Bone marrow (tissue), 2 donors: ENCODE results near the gene MVB12B.

ENCODE experiments used
- DNase-seq, 2 donors: peaks; one replicate each; lab custom pipeline; 2025; lab: John Stamatoyannopoulos, UW

MVB12B gene

GRCh38 chr9:126452106-126452505, 125.5 kb downstream of the MVB12B start:
- DNase-seq = no peak

GRCh38 chr9:126453156-126453963, 126.7 kb downstream of the MVB12B start:
- DNase-seq = no peak

- no peak for DNase-seq
These were observed 127.6 kb downstream of the MVB12B start for GRCh38 chr9:126454215-126454614.

DNA sequence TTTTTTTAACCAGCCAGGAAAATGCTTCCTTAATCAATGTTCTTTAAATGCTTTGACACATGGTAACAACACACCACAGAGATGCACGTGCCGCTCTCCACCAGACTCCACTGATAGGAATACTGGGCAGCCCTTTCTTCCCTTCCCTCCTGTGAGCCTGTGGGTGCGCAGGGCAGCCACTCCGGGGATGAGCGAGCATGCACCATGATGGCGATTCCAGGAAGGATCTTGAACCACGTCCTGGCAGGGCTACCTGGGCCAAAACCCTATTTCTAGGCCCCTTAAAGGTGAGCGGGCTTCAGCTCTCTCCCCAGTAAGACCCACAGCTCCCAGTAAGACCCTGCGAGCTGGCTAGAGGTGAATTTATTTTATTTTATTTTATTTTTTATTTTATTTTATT, 128.2 kb downstream of the MVB12B start:
- no peak for DNase-seq

GRCh38 chr9:126456441-126457174, 130.0 kb downstream of the MVB12B start:
- no peak for DNase-seq

DNA sequence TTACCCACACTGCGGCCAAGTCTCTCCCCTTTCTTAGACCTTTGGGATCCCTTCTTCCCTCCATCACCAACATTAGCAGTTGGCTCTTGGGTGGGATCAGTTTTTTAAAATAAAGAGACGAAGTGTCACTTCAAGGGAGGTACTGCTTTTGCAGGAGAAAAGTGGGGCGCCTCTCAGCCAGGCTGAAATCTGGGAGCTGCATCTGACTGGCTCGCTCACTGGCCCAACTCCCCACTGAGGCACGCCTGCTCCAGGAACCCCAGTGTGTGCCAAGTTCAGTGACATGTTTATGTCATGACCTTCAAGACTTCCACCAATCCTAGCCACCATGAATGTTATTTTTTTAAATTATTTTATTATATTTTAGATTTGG, 130.5 kb downstream of the MVB12B start:
- DNase-seq = no peak

GRCh38 chr9:126457890-126458289, 131.3 kb downstream of the MVB12B start:
- DNase-seq = no peak

DNA sequence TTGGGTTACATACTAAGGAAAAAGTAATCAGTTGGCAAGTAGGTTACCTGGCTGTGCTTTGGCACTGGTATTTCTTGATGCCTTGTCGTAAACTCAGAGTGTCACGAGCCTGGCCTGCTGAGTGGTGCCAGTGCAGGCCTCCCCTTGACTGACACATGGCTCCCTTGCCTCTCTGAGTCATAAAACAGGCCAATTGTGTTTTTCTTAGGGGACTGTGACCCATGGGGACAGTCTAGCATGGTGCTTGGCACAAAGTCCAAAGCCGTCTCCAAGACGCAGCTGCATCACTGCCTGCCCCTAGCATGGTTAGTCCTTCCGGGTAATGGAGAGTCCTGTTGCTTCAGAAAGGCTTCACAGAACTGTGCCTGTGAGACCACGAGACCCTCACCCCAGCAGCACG, 132.5 kb downstream of the MVB12B start:
- no peak for DNase-seq

GRCh38 chr9:126459546-126459945, 132.9 kb downstream of the MVB12B start:
- DNase-seq = no peak

DNA sequence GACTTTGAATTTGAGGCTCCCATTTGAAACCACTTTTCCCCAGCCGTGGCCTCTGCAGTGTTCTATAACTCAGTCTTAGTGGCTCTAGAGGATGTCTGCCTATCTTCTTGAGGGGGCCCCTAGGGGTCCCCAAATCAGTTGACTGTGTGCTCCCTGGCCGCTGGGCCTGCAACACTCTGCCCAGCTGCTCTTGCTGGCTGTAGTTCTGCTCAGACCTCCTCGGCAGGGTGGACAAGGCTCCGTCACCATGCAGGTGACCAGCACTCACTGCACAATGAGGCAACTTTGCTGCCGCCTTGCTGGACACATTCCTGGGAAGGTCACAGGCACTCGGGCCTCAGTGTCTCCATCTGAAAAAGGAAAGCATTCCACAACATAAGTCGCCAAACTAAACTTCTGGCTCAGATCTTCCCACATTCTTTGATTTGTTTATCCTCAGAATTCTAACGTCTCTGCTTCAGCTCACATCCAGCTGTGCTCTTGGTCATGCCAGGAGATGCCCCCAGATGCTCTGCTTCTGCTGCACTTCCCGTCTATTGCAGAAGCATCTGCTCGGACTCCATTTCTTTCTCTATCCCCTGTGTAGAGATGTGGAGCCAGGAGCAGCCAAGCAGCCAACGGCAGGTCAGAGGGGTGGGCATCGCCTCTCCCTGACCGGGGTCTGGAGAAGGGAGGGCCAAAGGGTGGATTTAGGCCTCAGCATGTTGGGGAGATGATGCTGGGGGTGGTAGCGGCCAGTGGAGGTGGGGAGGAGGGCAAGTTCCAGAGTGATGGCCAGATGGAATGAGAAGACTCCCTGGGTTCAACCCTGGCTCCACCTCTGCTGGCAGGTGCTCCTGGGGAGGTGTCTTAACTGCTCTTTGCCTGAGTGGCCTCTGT, 133.6 kb downstream of the MVB12B start:
- DNase-seq = no peak

DNA sequence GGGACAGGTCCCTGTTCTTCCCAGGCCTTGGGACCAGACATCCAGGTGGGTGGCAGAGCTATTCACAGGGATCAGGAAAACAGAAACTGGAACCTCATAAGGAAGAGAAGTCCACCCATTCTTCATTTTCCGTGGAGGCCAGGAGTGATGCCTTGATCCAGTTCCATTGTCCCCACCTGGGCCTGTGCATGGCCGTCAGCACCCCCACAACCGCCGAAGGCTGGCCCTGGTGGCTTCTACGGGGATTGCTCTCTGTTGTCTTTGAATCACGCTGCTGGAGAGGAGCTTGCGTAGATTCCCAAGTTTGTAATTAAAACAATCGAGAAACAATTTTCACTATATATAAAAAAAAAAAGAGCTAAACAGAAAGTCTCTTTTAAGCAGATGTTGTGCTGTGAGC, 134.4 kb downstream of the MVB12B start:
- no peak for DNase-seq

DNA sequence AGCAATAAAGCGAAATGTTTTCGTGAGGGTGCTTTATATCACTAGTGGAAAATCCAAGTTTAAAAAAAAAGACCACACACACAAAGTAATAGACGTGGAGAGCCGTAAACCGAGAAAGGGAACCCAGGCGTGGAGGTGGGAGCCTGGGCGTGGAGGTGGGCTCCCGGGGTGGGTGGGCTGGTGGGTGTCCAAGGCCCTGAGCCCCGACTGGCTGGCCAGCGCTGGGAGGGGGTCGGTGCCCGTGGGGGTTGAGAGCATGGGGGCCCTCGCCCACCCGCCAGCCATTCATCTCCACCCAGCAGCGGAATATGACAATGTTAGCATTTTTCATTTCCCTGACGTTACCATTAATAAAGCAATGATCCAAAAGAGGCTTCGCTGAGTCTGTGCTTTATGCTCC, 135.0 kb downstream of the MVB12B start:
- DNase-seq = no peak

DNA sequence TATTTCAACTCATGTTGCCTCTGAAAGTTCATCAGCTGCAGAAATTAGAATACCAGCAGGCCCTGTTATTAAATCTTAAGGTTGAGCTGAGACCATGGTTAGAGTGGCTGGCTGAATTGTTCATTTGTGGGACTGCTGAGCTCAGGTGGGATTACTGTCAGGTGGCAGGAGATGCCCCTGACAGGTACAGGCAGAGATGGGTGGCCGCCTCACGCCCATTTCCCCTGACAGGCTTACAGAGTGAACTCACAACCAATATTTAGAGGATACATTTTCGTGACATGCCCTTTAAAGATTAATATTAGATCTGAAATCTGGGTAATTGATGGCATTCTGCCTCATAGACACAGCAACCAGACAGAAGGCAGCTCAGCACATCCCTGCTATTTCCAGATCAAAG, 136.0 kb downstream of the MVB12B start:
- DNase-seq = no peak

DNA sequence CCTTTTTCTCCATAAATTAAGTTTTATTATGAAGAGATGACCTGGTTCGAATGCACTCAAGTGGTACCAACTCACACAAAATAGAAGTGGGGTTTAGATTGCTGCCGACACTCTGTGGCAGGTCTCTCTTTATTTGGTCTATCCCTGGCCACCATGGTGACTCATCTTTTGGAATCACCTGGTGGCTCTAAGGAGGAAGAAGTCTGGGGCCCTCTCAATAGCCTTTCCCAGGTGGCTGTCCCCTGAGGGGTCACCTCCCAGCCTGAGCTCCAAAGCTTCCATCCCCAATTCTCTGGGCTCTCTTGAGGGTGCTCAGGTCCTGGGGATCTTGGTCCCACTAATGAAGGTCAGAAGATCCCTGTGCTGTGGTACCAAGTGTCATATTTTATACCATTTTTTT, 136.8 kb downstream of the MVB12B start:
- DNase-seq = no peak

GRCh38 chr9:126464694-126465441, 138.2 kb downstream of the MVB12B start:
- DNase-seq = no peak

GRCh38 chr9:126465977-126466376, 139.3 kb downstream of the MVB12B start:
- DNase-seq = no peak

DNA sequence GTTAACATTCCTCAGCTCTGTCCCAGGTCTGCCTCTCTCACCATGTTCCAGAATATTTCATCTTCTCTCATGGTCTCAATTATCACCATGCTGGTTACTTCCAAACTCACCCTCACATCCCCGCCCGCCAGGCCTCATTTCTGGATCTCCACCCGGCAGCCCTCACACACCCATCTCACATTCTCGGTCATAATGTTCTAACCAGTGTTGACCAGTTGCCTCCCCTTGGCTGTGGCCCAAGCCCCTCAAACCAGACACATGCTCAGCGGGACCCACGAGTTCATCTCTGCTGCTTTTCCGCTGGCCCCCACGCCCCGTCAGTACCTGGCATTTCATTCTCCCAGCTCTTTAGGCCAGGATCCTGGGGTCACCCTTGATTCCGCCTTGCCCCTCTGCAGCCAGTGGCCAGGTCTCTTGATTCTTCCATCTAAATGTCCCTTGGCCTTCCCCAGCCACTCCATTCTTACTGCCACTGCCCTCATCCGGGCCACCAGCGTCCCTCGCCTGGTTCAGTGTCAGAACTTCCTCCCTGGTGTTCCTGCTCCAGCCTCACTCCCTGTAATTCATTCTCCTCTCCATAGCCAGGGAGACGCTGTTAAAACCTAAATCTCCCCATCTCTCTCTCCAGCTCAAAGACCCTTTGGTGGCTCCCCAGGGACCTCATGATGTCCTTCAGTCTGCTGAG, 141.7 kb downstream of the MVB12B start:
- DNase-seq = no peak

GRCh38 chr9:126470241-126470993, 143.8 kb downstream of the MVB12B start:
- no peak for DNase-seq

DNA sequence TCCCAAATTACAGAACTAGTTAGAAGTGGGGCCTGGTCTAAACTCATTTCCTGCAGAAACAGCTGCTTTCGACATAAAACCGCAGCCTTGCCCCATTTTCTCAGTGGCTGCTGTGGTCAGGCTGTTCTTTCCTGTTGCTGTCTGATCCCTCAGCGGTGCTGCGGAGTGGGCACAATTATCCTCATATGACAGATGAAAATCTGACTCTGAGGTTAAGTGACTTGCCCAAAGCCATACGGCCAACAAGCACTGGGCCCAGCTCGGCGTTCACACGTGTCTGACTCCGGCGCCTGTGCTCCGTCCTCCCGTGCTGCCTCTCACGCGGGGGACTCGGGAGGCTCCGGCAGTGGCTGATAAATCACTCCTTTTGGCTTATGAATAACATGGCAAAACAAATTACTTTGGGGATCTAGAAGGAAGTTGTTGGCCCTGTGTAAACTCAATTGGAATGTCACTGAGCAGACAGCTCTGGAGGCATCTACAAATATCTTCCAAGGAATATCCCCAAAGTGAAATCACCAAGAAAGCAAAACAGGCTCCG, 144.5 kb downstream of the MVB12B start:
- peak; percentile 77 to 97 for DNase-seq
